Liver (tissue), 9 donors: ENCODE data around the gene WNT8B. TPM values are rescaled to one million over a fixed set of nuclear protein-coding genes. Genes with fewer than 3 reads are reported as not detected.

ENCODE experiments used
- DNase-seq: peaks from one replicate; pipeline ENCODE4 v3.0.0-alpha.2; 2017; ENCODE audit warnings: low spot score
- H3K27ac ChIP-seq, 2 donors: one replicate each; pipeline ENCODE4 v1.7.0; 2013; ENCODE audit warnings: inconsistent platforms in 2 of 2, low read length in 2 of 2, control low read depth in 1 of 2, low read depth in 1 of 2, mild to moderate bottlenecking in 1 of 2
- H3K27me3 ChIP-seq, 4 donors: one replicate each; pipeline versions ENCODE4 v1.6.1 to v1.7.0; 2013; ENCODE audit warnings: low read length in 3 of 4, inconsistent platforms in 1 of 4, mild to moderate bottlenecking in 1 of 4, moderate library complexity in 1 of 4; ENCODE audit not compliant: control insufficient read depth in 4 of 4, insufficient read depth in 4 of 4
- H3K36me3 ChIP-seq, 4 donors: one replicate each; pipeline versions ENCODE4 v1.6.1 to v1.7.0; 2013; ENCODE audit warnings: low read length in 3 of 4, mild to moderate bottlenecking in 3 of 4, low read depth in 1 of 4, moderate library complexity in 1 of 4; ENCODE audit not compliant: control insufficient read depth in 4 of 4, insufficient read depth in 3 of 4
- H3K4me1 ChIP-seq, 4 donors: one replicate each; pipeline versions ENCODE4 v1.6.1 to v1.7.0; 2013; ENCODE audit warnings: low read length in 3 of 4, mild to moderate bottlenecking in 3 of 4, moderate library complexity in 1 of 4; ENCODE audit not compliant: control insufficient read depth in 4 of 4, insufficient read depth in 4 of 4
- H3K4me3 ChIP-seq, 3 donors: one replicate each; pipeline versions ENCODE4 v1.6.1 to v1.7.0; 2013; ENCODE audit warnings: low read length in 3 of 3, control low read depth in 1 of 3, low read depth in 1 of 3, mild to moderate bottlenecking in 1 of 3
- H3K9ac ChIP-seq, 2 donors: one replicate each; pipeline ENCODE4 v1.7.0; 2013; ENCODE audit warnings: low read length in 2 of 2, mild to moderate bottlenecking in 2 of 2, moderate library complexity in 2 of 2, control low read depth in 1 of 2, low read depth in 1 of 2
- H3K9me3 ChIP-seq, 4 donors: one replicate each; pipeline versions ENCODE4 v1.6.1 to v1.7.0; 2013; ENCODE audit warnings: low read length in 3 of 4; ENCODE audit not compliant: control insufficient read depth in 4 of 4
- CTCF ChIP-seq: fragments of 150-350 bp; IDR thresholded peaks from 2 replicates; pipeline ENCODE4 v1.5.1; 2017; ENCODE audit warnings: improper control_type of control experiment, low read depth, low read length; ENCODE audit not compliant: missing input control
- EGR1 ChIP-seq, 2 donors: IDR thresholded peaks; 2 replicates each; pipeline ENCODE4 v1.6.1; 2016 to 2018; ENCODE audit warnings: antibody characterized with exemption in 2 of 2, low read depth in 2 of 2
- FOXA1 ChIP-seq: IDR thresholded peaks from 2 replicates; pipeline ENCODE4 v1.6.1; 2016; ENCODE audit warnings: antibody characterized with exemption
- FOXA2 ChIP-seq: IDR thresholded peaks from 2 replicates; pipeline ENCODE4 v1.6.1; 2016; ENCODE audit warnings: antibody characterized with exemption
- HNF4A ChIP-seq, 2 donors: conservative IDR thresholded peaks; 2 replicates each; pipeline ENCODE4 v1.6.1; 2016; ENCODE audit warnings: antibody characterized with exemption in 2 of 2, mild to moderate bottlenecking in 2 of 2
- HNF4G ChIP-seq: IDR thresholded peaks from 2 replicates; pipeline ENCODE4 v1.6.1; 2016; ENCODE audit warnings: antibody characterized with exemption
- JUND ChIP-seq, 2 donors: IDR thresholded peaks; 2 replicates each; pipeline ENCODE4 v1.6.1; 2016; ENCODE audit warnings: antibody characterized with exemption in 2 of 2
- NR2F2 ChIP-seq: IDR thresholded peaks from 2 replicates; pipeline ENCODE4 v1.6.1; 2016; ENCODE audit warnings: antibody characterized with exemption
- RAD21 ChIP-seq, 2 donors: IDR thresholded peaks; 2 replicates each; pipeline ENCODE4 v1.6.1; 2016; ENCODE audit warnings: antibody characterized with exemption in 2 of 2, mild to moderate bottlenecking in 2 of 2
- REST ChIP-seq: IDR thresholded peaks from 2 replicates; pipeline ENCODE4 v1.6.1; 2016; ENCODE audit warnings: antibody characterized with exemption, mild to moderate bottlenecking
- RXRA ChIP-seq, 2 donors: IDR thresholded peaks; 2 replicates each; pipeline ENCODE4 v1.6.1; 2017 to 2018; ENCODE audit warnings: antibody characterized with exemption in 2 of 2, mild to moderate bottlenecking in 1 of 2
- SP1 ChIP-seq: IDR thresholded peaks from 2 replicates; pipeline ENCODE4 v1.6.1; 2018; ENCODE audit warnings: antibody characterized with exemption, mild to moderate bottlenecking
- TAF1 ChIP-seq: conservative IDR thresholded peaks from 2 replicates; pipeline ENCODE4 v1.6.1; 2016; ENCODE audit warnings: antibody characterized with exemption, mild to moderate bottlenecking
- YY1 ChIP-seq: IDR thresholded peaks from 2 replicates; pipeline ENCODE4 v1.6.1; 2016; ENCODE audit warnings: antibody characterized with exemption, mild to moderate bottlenecking
- whole genome bisulfite sequencing: extraction: QIAGEN DNeasy Blood & Tissue Kit; methylation state at CpG from one replicate; pipeline ENCODE4 v1.1.7; 2013; 5-methylcytosine and 5-hydroxymethylcytosine counted together
- polyA plus RNA-seq, 2 donors: library from polyadenylated mRNA; stranded (reverse) in 1 of 2; unstranded in 1 of 2; fragments of 200-250 nt in 1 of 2; fragments of >200 nt in 1 of 2; fragmentation: Nextera tagmentation in 1 of 2; extraction: Ambion mirVana in 1 of 2; gene quantifications; one replicate each; pipeline versions ENCODE4 v1.2.1 to v1.2.3, GENCODE V29; 2013 to 2015
- total RNA-seq, 2 donors: library from RNA; depleted of rRNA; stranded (reverse); fragments of >200 nt; gene quantifications; one replicate each; pipeline ENCODE4 v1.2.3, GENCODE V29; 2014
- TF ChIP-seq, protein P1 (sequence below): IDR thresholded peaks from 2 replicates; pipeline ENCODE4 v1.6.1; 2016; ENCODE audit warnings: antibody characterized with exemption
- TF ChIP-seq, protein P2 (sequence below): IDR thresholded peaks from 2 replicates; pipeline ENCODE4 v1.6.1; 2016; ENCODE audit warnings: antibody characterized with exemption
- TF ChIP-seq, protein P3 (sequence below): IDR thresholded peaks from 2 replicates; pipeline ENCODE4 v1.6.1; 2016; ENCODE audit warnings: antibody characterized with exemption
- donor health status: healthy.
- donor health status: healthy.
- donor health status: healthy.
- donor health status: healthy.
- donor health status: healthy.

WNT8B gene
- total and polyA plus RNA-seq, 4 donors: not detected

- Histone ChIP-seq H3K4me1 (peaks cover 3 to 25% (median 10%) of the 10 kb centered on the region in 4 donors), H3K36me3 (peaks cover 0 to 19% (median 16%) of the 10 kb centered on the region in 4 donors), H3K27me3 (no peaks in the 10 kb centered on the region), H3K9me3 (no peaks in the 10 kb centered on the region), H3K9ac (no peak overlapping the region), H3K4me3 (no peak overlapping the region), H3K27ac (no peak overlapping the region)
- 95% methylated on average over 3 of the region's 3 CpGs for WGBS
- TF ChIP-seq, protein P1, sequence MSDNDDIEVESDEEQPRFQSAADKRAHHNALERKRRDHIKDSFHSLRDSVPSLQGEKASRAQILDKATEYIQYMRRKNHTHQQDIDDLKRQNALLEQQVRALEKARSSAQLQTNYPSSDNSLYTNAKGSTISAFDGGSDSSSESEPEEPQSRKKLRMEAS: no peak
- TF ChIP-seq REST (no peak), FOXA2 (no peak), JUND (IDR thresholded peaks at IDR 0.05) (no peak), YY1 (no peak), HNF4G (no peak), RAD21 (IDR thresholded peaks at IDR 0.05) (no peak), SP1 (no peak), HNF4A (conservative IDR thresholded peaks at IDR 0.05) (no peak), NR2F2 (no peak), RXRA (IDR thresholded peaks at IDR 0.05) (no peak), FOXA1 (no peak), EGR1 (IDR thresholded peaks at IDR 0.05; ENCODE audit: low read depth in 2 of 2) (no peak), TAF1 (no peak)
- TF ChIP-seq, protein P2, sequence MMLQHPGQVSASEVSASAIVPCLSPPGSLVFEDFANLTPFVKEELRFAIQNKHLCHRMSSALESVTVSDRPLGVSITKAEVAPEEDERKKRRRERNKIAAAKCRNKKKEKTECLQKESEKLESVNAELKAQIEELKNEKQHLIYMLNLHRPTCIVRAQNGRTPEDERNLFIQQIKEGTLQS: no peak
- TF ChIP-seq, protein P3, sequence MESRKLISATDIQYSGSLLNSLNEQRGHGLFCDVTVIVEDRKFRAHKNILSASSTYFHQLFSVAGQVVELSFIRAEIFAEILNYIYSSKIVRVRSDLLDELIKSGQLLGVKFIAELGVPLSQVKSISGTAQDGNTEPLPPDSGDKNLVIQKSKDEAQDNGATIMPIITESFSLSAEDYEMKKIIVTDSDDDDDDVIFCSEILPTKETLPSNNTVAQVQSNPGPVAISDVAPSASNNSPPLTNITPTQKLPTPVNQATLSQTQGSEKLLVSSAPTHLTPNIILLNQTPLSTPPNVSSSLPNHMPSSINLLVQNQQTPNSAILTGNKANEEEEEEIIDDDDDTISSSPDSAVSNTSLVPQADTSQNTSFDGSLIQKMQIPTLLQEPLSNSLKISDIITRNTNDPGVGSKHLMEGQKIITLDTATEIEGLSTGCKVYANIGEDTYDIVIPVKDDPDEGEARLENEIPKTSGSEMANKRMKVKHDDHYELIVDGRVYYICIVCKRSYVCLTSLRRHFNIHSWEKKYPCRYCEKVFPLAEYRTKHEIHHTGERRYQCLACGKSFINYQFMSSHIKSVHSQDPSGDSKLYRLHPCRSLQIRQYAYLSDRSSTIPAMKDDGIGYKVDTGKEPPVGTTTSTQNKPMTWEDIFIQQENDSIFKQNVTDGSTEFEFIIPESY: no peak
- DNase-seq: no peak
These were observed 58.0 kb downstream of the WNT8B start for GRCh38 chr10:100520811-100521210.

DNA sequence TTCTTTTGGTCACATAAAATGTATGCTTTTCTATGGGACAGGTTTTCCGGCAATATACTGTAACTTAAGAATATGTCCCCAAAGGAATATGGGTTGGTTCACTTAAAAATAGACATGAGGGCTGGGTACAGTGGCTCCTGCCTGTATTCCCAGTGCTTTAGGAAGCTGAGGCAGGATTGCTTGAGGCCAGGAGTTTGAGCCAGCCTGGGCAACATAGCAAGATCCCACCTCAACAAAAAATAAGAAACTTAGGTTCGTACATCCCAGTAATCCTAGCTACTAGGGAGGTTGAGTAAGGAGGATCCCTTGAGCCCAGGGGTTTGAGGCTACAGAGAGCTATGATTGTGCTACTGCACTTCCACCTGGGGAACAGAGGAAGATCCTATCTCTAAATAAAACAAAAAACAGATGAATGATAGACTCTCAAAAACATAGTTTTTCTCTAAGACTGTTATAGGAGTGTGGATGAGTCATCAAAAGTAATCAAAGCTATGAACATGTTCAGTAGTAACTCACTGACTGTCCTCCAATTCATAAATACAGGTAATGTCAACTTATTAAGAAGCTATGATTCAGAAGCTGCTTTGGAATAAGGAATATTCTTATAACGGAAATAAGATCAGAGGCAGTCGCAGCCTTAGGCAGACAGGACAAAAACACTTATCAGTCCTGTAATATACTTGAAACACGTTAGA lies 59.4 kb downstream of the WNT8B start:
- TF ChIP-seq, protein P1: no peak
- TF ChIP-seq JUND (IDR thresholded peaks at IDR 0.05) (no peak), NR2F2 (no peak), CTCF (no peak), HNF4G (no peak), EGR1 (IDR thresholded peaks at IDR 0.05; ENCODE audit: low read depth in 2 of 2) (no peak), TAF1 (no peak)
- TF ChIP-seq, protein P3: no peak
- Histone ChIP-seq H3K9me3 (no peaks in the 10 kb centered on the region), H3K4me3 (no peak overlapping the region), H3K4me1 (peaks cover 3 to 16% (median 9%) of the 10 kb centered on the region in 4 donors), H3K27ac (no peak overlapping the region), H3K9ac (no peak overlapping the region), H3K36me3 (peaks cover 0 to 31% (median 28%) of the 10 kb centered on the region in 4 donors), H3K27me3 (no peaks in the 10 kb centered on the region)
- no peak for DNase-seq
- 90% methylated on average over 5 of the region's 5 CpGs for WGBS
